Left cardiac atrium (tissue), 4 donors: ENCODE data around the gene ACACB. TPM values are rescaled to one million over a fixed set of nuclear protein-coding genes. Genes with fewer than 3 reads are reported as not detected.

ENCODE experiments used
- ATAC-seq, 2 donors: fragments of 200-7000 bp; cut with Tn5 transposase; one replicate each; pipeline ENCODE4 v1.9.1; 2020; ENCODE audit warnings: mild to moderate bottlenecking in 2 of 2, moderate library complexity in 2 of 2
- DNase-seq: peaks from one replicate; pipeline ENCODE4 v3.0.0-alpha.2; 2020
- intact Hi-C, 2 donors: fragments of 100-400 bp; cut with DNase I; formaldehyde crosslinking; loops; one replicate each; pipeline versions ENCODE4 v1.14.1 to v1.15.1; 2022 to 2023
- total RNA-seq, 2 donors: library from RNA; stranded (reverse); fragmentation: NEBNext Ultra II Directional; extraction: Animal tissue kit (Norgen Biotek cat#: 25700); gene quantifications; one replicate each; pipeline ENCODE4 v1.2.1, GENCODE V29; 2021
- donor health status: DM: no; HTN: yes; CAD: no.
- donor health status: DM: no; HTN: yes; CAD: no; lungs with severe emphysema.
- donor health status: DM: yes; HTN: yes; CAD: no.
- donor health status: Dilated cardiomyopathy.

ACACB gene
- total RNA-seq, 2 donors from 2014 or later = 165 to 172 TPM

GRCh38 chr12:109259545-109259895, 143.1 kb downstream of the ACACB start:
- ATAC-seq (no peak), DNase-seq (no peak)
- intact Hi-C loops = no loop called here

GRCh38 chr12:109261087-109261486, 144.7 kb downstream of the ACACB start:
- DNase-seq (no peak), ATAC-seq (no peak)
- intact Hi-C loops = loop anchor here in 1 of 2 donors (5.0 kb wide), 1 partner anchor 126 kb away; no protein-coding TSS in a partner anchor

GRCh38 chr12:109261939-109262338, 145.6 kb downstream of the ACACB start:
- DNase-seq = no peak
- intact Hi-C loops = loop anchor here in 1 of 2 donors (5.0 kb wide), 1 partner anchor 125 kb away; no protein-coding TSS in a partner anchor
- ATAC-seq = no peak

GRCh38 chr12:109263439-109263838, 147.1 kb downstream of the ACACB start:
- DNase-seq (no peak), ATAC-seq (no peak)
- intact Hi-C loops = loop anchor here in 1 of 2 donors (5.0 kb wide), 1 partner anchor 124 kb away; no protein-coding TSS in a partner anchor

- ATAC-seq = peak; percentile 42 to 81
- DNase-seq = peak; percentile 78
- intact Hi-C loops = loop anchor here (2.0 to 5.0 kb wide), 2 partner anchors 120 to 123 kb away; no protein-coding TSS in a partner anchor
These were observed 147.9 kb downstream of the ACACB start for GRCh38 chr12:109264095-109264942.

GRCh38 chr12:109264943-109265650, 148.7 kb downstream of the ACACB start:
- intact Hi-C loops = loop anchor here (2.0 to 5.0 kb wide), 2 partner anchors 120 to 122 kb away; no protein-coding TSS in a partner anchor
- ATAC-seq (peak in 1 of 2 donors; percentile 25), DNase-seq (no peak)

GRCh38 chr12:109266106-109266879, 149.9 kb downstream of the ACACB start:
- intact Hi-C loops = no loop called here
- DNase-seq (no peak), ATAC-seq (no peak)

GRCh38 chr12:109267361-109267760, 151.0 kb downstream of the ACACB start:
- ATAC-seq (no peak), DNase-seq (no peak)
- intact Hi-C loops = no loop called here

GRCh38 chr12:109268896-109269295, 152.5 kb downstream of the ACACB start:
- intact Hi-C loops = no loop called here
- ATAC-seq (no peak), DNase-seq (no peak)

- intact Hi-C loops = no loop called here
- DNase-seq (no peak), ATAC-seq (peak; percentile 22 to 28)
These were observed 153.0 kb downstream of the ACACB start for GRCh38 chr12:109269428-109269827.

GRCh38 chr12:109270494-109270893, 154.1 kb downstream of the ACACB start:
- no peak for DNase-seq
- intact Hi-C loops = no loop called here
- ATAC-seq = no peak

- intact Hi-C loops = no loop called here
- no peak for ATAC-seq
- no peak for DNase-seq
These were observed 155.0 kb downstream of the ACACB start for GRCh38 chr12:109271418-109271817.

GRCh38 chr12:109273354-109273753, 157.0 kb downstream of the ACACB start:
- intact Hi-C loops = no loop called here
- ATAC-seq = no peak

GRCh38 chr12:109274381-109274780, 158.0 kb downstream of the ACACB start:
- intact Hi-C loops = no loop called here
- DNase-seq (no peak), ATAC-seq (no peak)

More at GRCh38 chr12:109273354-109273753, 157.0 kb downstream of the ACACB start:
- DNase-seq = no peak

GRCh38 chr12:109275173-109275572, 158.8 kb downstream of the ACACB start:
- intact Hi-C loops = no loop called here
- ATAC-seq (no peak), DNase-seq (no peak)

GRCh38 chr12:109276160-109276559, 159.8 kb downstream of the ACACB start:
- DNase-seq = no peak
- intact Hi-C loops = no loop called here
- no peak for ATAC-seq

- ATAC-seq (no peak), DNase-seq (no peak)
These were observed 161.0 kb downstream of the ACACB start for GRCh38 chr12:109277255-109277898.

GRCh38 chr12:109277899-109278762, 161.7 kb downstream of the ACACB start:
- DNase-seq = no peak
- intact Hi-C loops = no loop called here
- ATAC-seq = peak; percentile 16 to 20

More at GRCh38 chr12:109277255-109277898, 161.0 kb downstream of the ACACB start:
- intact Hi-C loops = no loop called here
